Fibroblast of villous mesenchyme (primary cell): ENCODE results near the gene SEZ6L2. TPM values are rescaled to one million over a fixed set of nuclear protein-coding genes. Genes with fewer than 3 reads are reported as not detected.

Experiments
- DNase-seq: peaks from one replicate; pipeline ENCODE4 v3.0.0-alpha.2; 2010; ENCODE audit warnings: low read depth
- H3K4me3 ChIP-seq: 2 replicates; pipeline ENCODE4 v1.5.1; 2011; ENCODE audit warnings: low read depth, mild to moderate bottlenecking, low read length
- CTCF ChIP-seq: IDR thresholded peaks from 2 replicates; pipeline ENCODE4 v1.5.1; 2012; ENCODE audit warnings: low read depth, mild to moderate bottlenecking, low read length; ENCODE audit not compliant: insufficient read depth
- total RNA-seq: library from RNA; depleted of rRNA; stranded (reverse); fragments of >200 nt; gene quantifications from 2 replicates; pipeline ENCODE4 v1.2.3, GENCODE V29; 2012

Gene SEZ6L2
- total RNA-seq, 1 donor: 4.7 TPM

- DNase-seq: peak; percentile 48
- no peak for TF ChIP-seq CTCF
Observed at GRCh38 chr16:29844575-29845331, 54.6 kb downstream of the SEZ6L2 start.

DNA sequence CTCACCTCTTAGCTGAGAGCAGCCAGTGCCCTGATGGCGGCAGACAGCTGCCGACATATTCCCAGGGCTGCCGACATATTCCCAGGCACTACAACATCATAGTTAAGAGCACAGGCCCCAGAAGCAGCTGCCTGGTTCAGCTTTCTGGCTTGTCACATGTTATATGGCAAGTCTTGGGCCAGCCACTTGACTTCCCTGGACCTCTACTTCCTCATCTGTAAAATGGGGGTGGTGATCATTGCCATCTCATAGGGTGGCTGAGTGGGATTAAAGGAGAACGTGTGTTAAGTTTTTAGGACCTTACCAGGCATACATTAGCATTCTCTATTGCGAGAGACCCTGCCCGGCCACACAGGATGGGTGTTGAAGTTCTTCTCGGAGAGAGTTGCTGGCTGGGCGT, 55.4 kb downstream of the SEZ6L2 start:
- H3K4me3 ChIP-seq: no peak overlapping the region
- TF ChIP-seq CTCF: no peak
- no peak for DNase-seq

More at GRCh38 chr16:29844575-29845331, 54.6 kb downstream of the SEZ6L2 start:
- no peak overlapping the region for H3K4me3 ChIP-seq

- TF ChIP-seq CTCF: no peak
- DNase-seq: no peak
Observed at GRCh38 chr16:29842732-29843346, 56.5 kb downstream of the SEZ6L2 start.

DNA sequence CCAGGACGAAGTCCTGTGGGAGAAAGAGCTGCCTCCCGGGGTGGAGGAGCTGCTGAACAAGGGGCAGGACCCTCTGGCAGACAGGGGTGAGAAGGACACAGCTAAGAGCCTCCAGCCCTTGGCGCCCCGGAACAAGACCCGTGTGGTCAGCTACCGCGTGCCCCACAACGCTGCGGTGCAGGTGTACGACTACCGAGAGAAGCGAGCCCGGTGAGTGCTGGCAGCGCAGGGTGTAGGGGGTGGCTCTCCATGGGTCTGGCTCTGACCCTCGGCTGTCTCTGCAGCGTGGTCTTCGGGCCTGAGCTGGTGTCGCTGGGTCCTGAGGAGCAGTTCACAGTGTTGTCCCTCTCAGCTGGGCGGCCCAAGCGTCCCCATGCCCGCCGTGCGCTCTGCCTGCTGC, 57.7 kb downstream of the SEZ6L2 start:
- no peak for TF ChIP-seq CTCF
- no peak overlapping the region for H3K4me3 ChIP-seq
- no peak for DNase-seq

More at GRCh38 chr16:29842732-29843346, 56.5 kb downstream of the SEZ6L2 start:
- H3K4me3 ChIP-seq: no peak overlapping the region

DNA sequence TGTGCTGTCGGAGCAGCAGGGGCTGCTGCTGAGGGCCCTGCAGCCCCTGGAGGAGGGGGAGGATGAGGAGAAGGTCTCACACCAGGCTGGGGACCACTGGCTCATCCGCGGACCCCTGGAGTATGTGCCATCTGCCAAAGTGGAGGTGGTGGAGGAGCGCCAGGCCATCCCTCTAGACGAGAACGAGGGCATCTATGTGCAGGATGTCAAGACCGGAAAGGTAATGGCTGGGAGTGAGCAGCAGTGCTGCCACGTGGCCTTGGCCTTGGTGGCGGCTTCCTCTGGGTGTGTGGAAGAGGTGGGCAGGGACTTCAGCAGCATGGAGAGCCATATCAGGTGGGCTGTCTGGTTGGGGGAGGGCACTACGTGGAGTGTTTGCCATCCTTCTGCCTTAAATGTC, 59.1 kb downstream of the SEZ6L2 start:
- no peak for DNase-seq
- no peak for TF ChIP-seq CTCF
- H3K4me3 ChIP-seq: no peak overlapping the region

DNA sequence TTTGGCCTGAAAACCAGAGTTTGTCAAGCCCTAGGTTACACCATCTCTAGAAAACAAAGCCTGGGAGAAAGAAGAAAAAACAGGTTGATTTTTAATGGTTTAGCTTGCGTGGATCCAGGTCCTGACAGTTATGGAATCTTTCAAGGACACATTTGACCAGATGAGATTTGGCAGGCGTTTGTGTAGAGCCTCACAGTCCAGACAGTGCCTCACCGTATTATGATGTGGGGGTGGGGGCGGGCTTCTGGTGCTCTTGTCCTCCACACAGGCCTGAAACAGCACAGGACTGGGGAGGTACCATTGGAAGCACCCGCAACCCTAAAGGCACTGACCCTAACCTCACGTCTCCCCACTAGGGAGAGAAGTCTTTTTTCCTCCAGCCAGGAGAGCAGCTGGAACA, 59.5 kb downstream of the SEZ6L2 start:
- no peak for TF ChIP-seq CTCF
- H3K4me3 ChIP-seq: no peak overlapping the region
- no peak for DNase-seq
